ENCODE measurements around the gene CTF1. TPM values are rescaled to one million over a fixed set of nuclear protein-coding genes. Genes with fewer than 3 reads are reported as not detected.
A peak's percentile ranks its signal among the peaks of the same experiment; 100 is the strongest.

The CTF1 gene
- total RNA-seq, 1 donor = 3.3 TPM

GRCh38 chr16:30949650-30950515, 53.5 kb downstream of the CTF1 start:
- Histone ChIP-seq H3K9me3 (ENCODE audit: low read depth, low read length) (no peaks in the 10 kb centered on the region), H2AFZ (ENCODE audit: low read length) (no peak overlapping the region), H3K4me1 (ENCODE audit: insufficient read depth, low read length) (peaks cover 23% of the 10 kb centered on the region), H3K79me2 (ENCODE audit: insufficient read depth, low read length) (peaks cover 8% of the 10 kb centered on the region), H3K4me3 (ENCODE audit: insufficient read depth, low read length) (peak overlapping the region; percentile 86), H4K20me1 (ENCODE audit: insufficient read depth, low read length) (peaks cover 19% of the 10 kb centered on the region), H3K27me3 (ENCODE audit: insufficient read depth, low read length) (no peaks in the 10 kb centered on the region), H3K4me2 (ENCODE audit: insufficient read depth, low read length) (peak overlapping the region; percentile 92), H3K27ac (ENCODE audit: low read depth, low read length) (peak overlapping the region; percentile 65), H3K36me3 (ENCODE audit: insufficient read depth, low read length) (peaks cover 1% of the 10 kb centered on the region)
- peak; percentile 91 for DNase-seq (ENCODE audit: insufficient read length, low spot score, missing footprints)
- TF ChIP-seq CTCF (IDR thresholded peaks at IDR 0.05; ENCODE audit: extremely low read depth, low read depth, low read length) = no peak

- Histone ChIP-seq H3K4me2 (ENCODE audit: insufficient read depth, low read length) (peak overlapping the region; percentile 92), H2AFZ (ENCODE audit: low read length) (no peak overlapping the region), H3K27me3 (ENCODE audit: insufficient read depth, low read length) (no peaks in the 10 kb centered on the region), H3K4me1 (ENCODE audit: insufficient read depth, low read length) (peaks cover 23% of the 10 kb centered on the region), H4K20me1 (ENCODE audit: insufficient read depth, low read length) (peaks cover 19% of the 10 kb centered on the region), H3K36me3 (ENCODE audit: insufficient read depth, low read length) (no peaks in the 10 kb centered on the region), H3K27ac (ENCODE audit: low read depth, low read length) (no peak overlapping the region), H3K4me3 (ENCODE audit: insufficient read depth, low read length) (peak overlapping the region; percentile 86), H3K9me3 (ENCODE audit: low read depth, low read length) (no peaks in the 10 kb centered on the region), H3K79me2 (ENCODE audit: insufficient read depth, low read length) (peaks cover 8% of the 10 kb centered on the region)
- TF ChIP-seq CTCF (IDR thresholded peaks at IDR 0.05; ENCODE audit: extremely low read depth, low read depth, low read length) = no peak
- peak; percentile 21 for DNase-seq (ENCODE audit: insufficient read length, low spot score, missing footprints)
These were observed 54.2 kb downstream of the CTF1 start for GRCh38 chr16:30950516-30951065.

GRCh38 chr16:30951193-30951592, 54.8 kb downstream of the CTF1 start:
- TF ChIP-seq CTCF (IDR thresholded peaks at IDR 0.05; ENCODE audit: extremely low read depth, low read depth, low read length) = no peak
- Histone ChIP-seq H4K20me1 (ENCODE audit: insufficient read depth, low read length) (peaks cover 19% of the 10 kb centered on the region), H3K27ac (ENCODE audit: low read depth, low read length) (no peak overlapping the region), H3K79me2 (ENCODE audit: insufficient read depth, low read length) (peaks cover 8% of the 10 kb centered on the region), H3K4me2 (ENCODE audit: insufficient read depth, low read length) (no peak overlapping the region), H3K36me3 (ENCODE audit: insufficient read depth, low read length) (no peaks in the 10 kb centered on the region), H3K27me3 (ENCODE audit: insufficient read depth, low read length) (no peaks in the 10 kb centered on the region), H2AFZ (ENCODE audit: low read length) (no peak overlapping the region), H3K4me3 (ENCODE audit: insufficient read depth, low read length) (no peak overlapping the region), H3K4me1 (ENCODE audit: insufficient read depth, low read length) (peaks cover 23% of the 10 kb centered on the region), H3K9me3 (ENCODE audit: low read depth, low read length) (no peaks in the 10 kb centered on the region)
- peak; percentile 15 for DNase-seq (ENCODE audit: insufficient read length, low spot score, missing footprints)

GRCh38 chr16:30951750-30952149, 55.3 kb downstream of the CTF1 start:
- Histone ChIP-seq H4K20me1 (ENCODE audit: insufficient read depth, low read length) (peaks cover 19% of the 10 kb centered on the region), H3K4me3 (ENCODE audit: insufficient read depth, low read length) (no peak overlapping the region), H3K36me3 (ENCODE audit: insufficient read depth, low read length) (no peaks in the 10 kb centered on the region), H3K4me2 (ENCODE audit: insufficient read depth, low read length) (no peak overlapping the region), H3K4me1 (ENCODE audit: insufficient read depth, low read length) (peaks cover 24% of the 10 kb centered on the region), H2AFZ (ENCODE audit: low read length) (no peak overlapping the region), H3K9me3 (ENCODE audit: low read depth, low read length) (no peaks in the 10 kb centered on the region), H3K27ac (ENCODE audit: low read depth, low read length) (no peak overlapping the region), H3K27me3 (ENCODE audit: insufficient read depth, low read length) (no peaks in the 10 kb centered on the region), H3K79me2 (ENCODE audit: insufficient read depth, low read length) (peaks cover 8% of the 10 kb centered on the region)
- TF ChIP-seq CTCF (IDR thresholded peaks at IDR 0.05; ENCODE audit: extremely low read depth, low read depth, low read length) = no peak
- DNase-seq (ENCODE audit: insufficient read length, low spot score, missing footprints) = no peak
